Thyroid gland (tissue), 4 donors: ENCODE measurements around the gene SLC29A2.

ENCODE experiments used
- POLR2A ChIP-seq, 2 donors: fragments of 450-650 bp; IDR thresholded peaks; one replicate each; pipeline ENCODE4 v1.6.1; 2017; ENCODE audit warnings: antibody characterized with exemption in 2 of 2, mild to moderate bottlenecking in 2 of 2, moderate library complexity in 1 of 2
- TF ChIP-seq, protein P1 (sequence below), 6 experiments: fragments of 200-600 bp in 3 of 6; fragments of 450-650 bp in 3 of 6; sonication (generic) in 3 of 6; IDR thresholded peaks; one replicate each; pipeline ENCODE4 v1.5.1; 2016 to 2019; ENCODE audit warnings: antibody characterized with exemption in 6 of 6, mild to moderate bottlenecking in 2 of 6, inconsistent platforms in 1 of 6, moderate library complexity in 1 of 6

DNA sequence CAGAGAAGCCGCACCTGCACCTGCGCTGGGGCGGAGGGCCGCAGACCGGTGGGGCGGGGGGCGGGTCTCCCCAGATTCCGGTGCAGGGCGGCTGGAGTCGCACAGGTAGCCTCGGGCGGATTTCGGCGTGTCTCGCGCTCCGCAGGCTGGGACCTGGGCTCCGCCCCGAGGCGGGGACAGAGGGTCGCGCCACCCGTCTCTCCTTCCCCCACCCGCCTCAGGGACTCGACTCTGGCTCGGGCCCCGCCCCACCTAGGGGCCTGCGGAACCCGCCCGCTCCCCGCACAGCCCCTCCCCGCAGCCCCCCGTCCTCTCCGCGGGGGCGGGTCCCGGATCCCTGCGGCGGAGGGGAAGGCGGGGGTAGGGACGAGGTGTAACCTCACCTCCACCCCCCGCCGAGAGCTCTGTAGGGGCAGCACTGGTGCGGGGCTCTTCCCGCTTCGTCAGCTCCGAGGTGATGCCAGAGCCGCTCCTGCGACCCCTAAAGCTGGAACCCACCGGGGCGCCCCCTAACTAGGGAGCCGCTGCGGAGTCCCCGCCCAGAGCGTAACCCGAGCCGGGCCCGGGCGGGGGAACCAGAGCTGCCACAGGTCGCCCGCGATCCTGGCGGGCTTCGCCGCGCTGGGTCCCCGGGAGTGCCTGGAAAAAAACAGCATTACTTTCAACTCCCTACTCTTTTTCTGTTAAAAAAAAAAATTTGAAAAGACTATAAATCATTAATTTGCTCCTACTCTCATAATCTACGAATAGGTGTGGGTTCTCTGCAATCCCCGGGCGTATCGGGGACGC is at the start of gene SLC29A2:
- TF ChIP-seq, protein P1, sequence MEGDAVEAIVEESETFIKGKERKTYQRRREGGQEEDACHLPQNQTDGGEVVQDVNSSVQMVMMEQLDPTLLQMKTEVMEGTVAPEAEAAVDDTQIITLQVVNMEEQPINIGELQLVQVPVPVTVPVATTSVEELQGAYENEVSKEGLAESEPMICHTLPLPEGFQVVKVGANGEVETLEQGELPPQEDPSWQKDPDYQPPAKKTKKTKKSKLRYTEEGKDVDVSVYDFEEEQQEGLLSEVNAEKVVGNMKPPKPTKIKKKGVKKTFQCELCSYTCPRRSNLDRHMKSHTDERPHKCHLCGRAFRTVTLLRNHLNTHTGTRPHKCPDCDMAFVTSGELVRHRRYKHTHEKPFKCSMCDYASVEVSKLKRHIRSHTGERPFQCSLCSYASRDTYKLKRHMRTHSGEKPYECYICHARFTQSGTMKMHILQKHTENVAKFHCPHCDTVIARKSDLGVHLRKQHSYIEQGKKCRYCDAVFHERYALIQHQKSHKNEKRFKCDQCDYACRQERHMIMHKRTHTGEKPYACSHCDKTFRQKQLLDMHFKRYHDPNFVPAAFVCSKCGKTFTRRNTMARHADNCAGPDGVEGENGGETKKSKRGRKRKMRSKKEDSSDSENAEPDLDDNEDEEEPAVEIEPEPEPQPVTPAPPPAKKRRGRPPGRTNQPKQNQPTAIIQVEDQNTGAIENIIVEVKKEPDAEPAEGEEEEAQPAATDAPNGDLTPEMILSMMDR (IDR thresholded peaks at IDR 0.05), result peak in 1 of 6 experiments; percentile 2
- TF ChIP-seq POLR2A (IDR thresholded peaks at IDR 0.05), result peak in 1 of 2 donors; percentile 45
